Neuronal stem cell (in vitro differentiated cells): ENCODE results near the gene PAFAH2.
A peak's percentile ranks its signal among the peaks of the same experiment; 100 is the strongest.

ENCODE experiments used
- DNase-seq: peaks from one replicate; pipeline ENCODE4 v3.0.0-alpha.2; 2013; ENCODE audit warnings: low spot score
- H2AFZ ChIP-seq: one replicate; pipeline ENCODE4 v1.6.1; 2013; ENCODE audit warnings: mild to moderate bottlenecking, low read length, inconsistent platforms
- H2AK5ac ChIP-seq: 2 replicates; pipeline ENCODE4 v1.6.1; 2013; ENCODE audit warnings: low read depth, mild to moderate bottlenecking, inconsistent platforms, low read length, moderate library complexity, mixed read lengths
- H2BK120ac ChIP-seq: 2 replicates; pipeline ENCODE4 v1.6.1; 2013; ENCODE audit warnings: low read depth, mild to moderate bottlenecking, inconsistent platforms, low read length, moderate library complexity, mixed read lengths
- H2BK12ac ChIP-seq: one replicate; pipeline ENCODE4 v1.6.1; 2013; ENCODE audit warnings: low read length, inconsistent platforms
- H2BK15ac ChIP-seq: 2 replicates; pipeline ENCODE4 v1.6.1; 2013; ENCODE audit warnings: mild to moderate bottlenecking, low read length, inconsistent platforms, mixed read lengths
- H2BK5ac ChIP-seq: one replicate; pipeline ENCODE4 v1.6.1; 2013; ENCODE audit warnings: inconsistent platforms, mild to moderate bottlenecking, low read length, moderate library complexity
- H3K14ac ChIP-seq: one replicate; pipeline ENCODE4 v1.6.1; 2013; ENCODE audit warnings: low read length, inconsistent platforms
- H3K18ac ChIP-seq: 2 replicates; pipeline ENCODE4 v1.6.1; 2013; ENCODE audit warnings: low read length, inconsistent platforms
- H3K23ac ChIP-seq: 2 replicates; pipeline ENCODE4 v1.6.1; 2013; ENCODE audit warnings: low read depth, mild to moderate bottlenecking, mixed read lengths, low read length, inconsistent platforms; ENCODE audit not compliant: poor library complexity
- H3K27ac ChIP-seq: replicated peaks from 3 replicates; pipeline ENCODE4 v1.5.1; 2013; ENCODE audit warnings: low read length, inconsistent platforms
- H3K27me3 ChIP-seq, 3 experiments: 2 replicates each; pipeline ENCODE4 v1.6.1; 2013; ENCODE audit warnings: low read length in 3 of 3, mild to moderate bottlenecking in 2 of 3, inconsistent platforms in 1 of 3, low read depth in 1 of 3, mixed read lengths in 1 of 3, moderate library complexity in 1 of 3; ENCODE audit not compliant: control insufficient read depth in 3 of 3, insufficient read depth in 3 of 3
- H3K36me3 ChIP-seq, 2 donors: replicated peaks in 1 of 2; 2 replicates each; pipeline ENCODE4 v1.6.1; 2013; ENCODE audit warnings: low read length in 2 of 2; ENCODE audit not compliant: control insufficient read depth in 2 of 2, insufficient read depth in 2 of 2
- H3K4ac ChIP-seq: 2 replicates; pipeline ENCODE4 v1.6.1; 2013; ENCODE audit warnings: inconsistent platforms, mild to moderate bottlenecking, low read length, moderate library complexity
- H3K4me1 ChIP-seq, 2 donors: 1 replicate in 1 of 2; 2 replicates in 1 of 2; pipeline ENCODE4 v1.6.1; 2013; ENCODE audit warnings: low read length in 2 of 2, low read depth in 1 of 2; ENCODE audit not compliant: control insufficient read depth in 2 of 2, insufficient read depth in 1 of 2
- H3K4me2 ChIP-seq: one replicate; pipeline ENCODE4 v1.6.1; 2013; ENCODE audit warnings: mild to moderate bottlenecking, low read length, inconsistent platforms; ENCODE audit not compliant: insufficient read depth, poor library complexity, severe bottlenecking
- H3K4me3 ChIP-seq, 2 donors: 2 replicates each; pipeline ENCODE4 v1.5.1; 2013; ENCODE audit warnings: low read length in 2 of 2, mild to moderate bottlenecking in 2 of 2, inconsistent platforms in 1 of 2, moderate library complexity in 1 of 2
- H3K79me1 ChIP-seq: one replicate; pipeline ENCODE4 v1.6.1; 2013; ENCODE audit warnings: low read depth, mild to moderate bottlenecking, inconsistent platforms, low read length, moderate library complexity
- H3K9ac ChIP-seq: one replicate; pipeline ENCODE4 v1.6.1; 2013; ENCODE audit warnings: mild to moderate bottlenecking, low read depth, low read length, inconsistent platforms; ENCODE audit not compliant: poor library complexity
- H3K9me3 ChIP-seq, 2 donors: replicated peaks in 1 of 2; 2 replicates each; pipeline versions ENCODE3 to v1.6.1; 2013; ENCODE audit warnings: low read length in 2 of 2, mild to moderate bottlenecking in 2 of 2, inconsistent platforms in 1 of 2, low read depth in 1 of 2, mixed read lengths in 1 of 2, moderate library complexity in 1 of 2; ENCODE audit not compliant: control insufficient read depth in 2 of 2, insufficient read depth in 1 of 2
- H4K8ac ChIP-seq: one replicate; pipeline ENCODE4 v1.6.1; 2013; ENCODE audit warnings: low read depth, mild to moderate bottlenecking, inconsistent platforms, low read length, moderate library complexity
- H4K91ac ChIP-seq: one replicate; pipeline ENCODE4 v1.6.1; 2013; ENCODE audit warnings: low read length, low read depth, mild to moderate bottlenecking, inconsistent platforms; ENCODE audit not compliant: poor library complexity
- WGBS, 2 donors: extraction: QIAGEN DNeasy Blood & Tissue Kit; methylation state at CpG; one replicate each; pipeline ENCODE4 v1.1.7; 2013; ENCODE audit warnings: missing lambda C conversion rate in 2 of 2, mixed read lengths in 1 of 2; ENCODE audit not compliant: insufficient read length in 2 of 2, insufficient replicate concordance in 1 of 2; ENCODE audit errors: extremely low coverage in 2 of 2; 5-methylcytosine and 5-hydroxymethylcytosine counted together

The PAFAH2 gene

GRCh38 chr1:25959611-25960010 is 38.3 kb downstream of the PAFAH2 start:
- Histone ChIP-seq H3K4me3 (no peak overlapping the region), H3K36me3 (peaks cover 23 to 66% of the 10 kb centered on the region in 2 donors), H3K4me1 (peaks cover 0 to under 1% of the 10 kb centered on the region in 2 donors), H3K18ac (no peak overlapping the region), H3K27ac (no peak overlapping the region), H2BK5ac (no peak overlapping the region), H3K23ac (no peak overlapping the region), H2AFZ (no peak overlapping the region), H2BK15ac (no peak overlapping the region), H3K27me3 (no peaks in the 10 kb centered on the region), H4K91ac (no peak overlapping the region), H3K14ac (no peak overlapping the region), H2BK120ac (no peak overlapping the region), H4K8ac (no peak overlapping the region), H2AK5ac (no peak overlapping the region), H3K9me3 (peaks cover 2 to 12% of the 10 kb centered on the region in 2 donors), H3K79me1 (no peaks in the 10 kb centered on the region), H3K4me2 (no peak overlapping the region), H3K9ac (no peak overlapping the region), H2BK12ac (no peak overlapping the region), H3K4ac (no peak overlapping the region)
- no CpG with 5 or more reads among the region's 2 CpGs for WGBS, 2 donors
- no peak for DNase-seq

GRCh38 chr1:25958465-25958864 is 39.4 kb downstream of the PAFAH2 start:
- peaks cover 21 to 60% of the 10 kb centered on the region in 2 donors for H3K36me3 ChIP-seq
- H3K9ac ChIP-seq = no peak overlapping the region
- no peak overlapping the region for H3K23ac ChIP-seq
- H3K4me2 ChIP-seq = no peak overlapping the region
- H2AFZ ChIP-seq = no peak overlapping the region
- H4K8ac ChIP-seq = no peak overlapping the region
- no peak overlapping the region for H3K27ac ChIP-seq
- no peak overlapping the region for H2AK5ac ChIP-seq
- DNase-seq = no peak
- no peak overlapping the region for H3K4me3 ChIP-seq
- H3K4ac ChIP-seq = no peak overlapping the region
- H3K4me1 ChIP-seq = peaks cover 2 to 4% of the 10 kb centered on the region in 2 donors
- H2BK15ac ChIP-seq = no peak overlapping the region
- H3K9me3 ChIP-seq = peaks cover 2 to 12% of the 10 kb centered on the region in 2 donors
- no peak overlapping the region for H2BK5ac ChIP-seq
- no peak overlapping the region for H2BK120ac ChIP-seq
- H4K91ac ChIP-seq = no peak overlapping the region
- no peak overlapping the region for H3K14ac ChIP-seq
- H3K27me3 ChIP-seq = no peaks in the 10 kb centered on the region
- H3K18ac ChIP-seq = no peak overlapping the region
- no CpG with 5 or more reads among the region's 6 CpGs for WGBS, 2 donors
- no peak overlapping the region for H2BK12ac ChIP-seq
- H3K79me1 ChIP-seq = no peaks in the 10 kb centered on the region

- no peak overlapping the region for H3K4me3 ChIP-seq
- H3K36me3 ChIP-seq = peaks cover 8 to 33% of the 10 kb centered on the region in 2 donors
- H2BK15ac ChIP-seq = no peak overlapping the region
- DNase-seq = no peak
- no peak overlapping the region for H3K9ac ChIP-seq
- no peak overlapping the region for H2BK5ac ChIP-seq
- no peak overlapping the region for H4K8ac ChIP-seq
- no peak overlapping the region for H2BK120ac ChIP-seq
- no peak overlapping the region for H2AK5ac ChIP-seq
- no peak overlapping the region for H2AFZ ChIP-seq
- H3K23ac ChIP-seq = no peak overlapping the region
- no peak overlapping the region for H3K14ac ChIP-seq
- H3K27me3 ChIP-seq = no peaks in the 10 kb centered on the region
- no peak overlapping the region for H2BK12ac ChIP-seq
- H3K18ac ChIP-seq = no peak overlapping the region
- no peaks in the 10 kb centered on the region for H3K79me1 ChIP-seq
- H3K4me2 ChIP-seq = no peak overlapping the region
- H3K9me3 ChIP-seq = peaks cover 2 to 12% of the 10 kb centered on the region in 2 donors
- no peak overlapping the region for H4K91ac ChIP-seq
- no peak overlapping the region for H3K27ac ChIP-seq
- H3K4me1 ChIP-seq = peaks cover 2 to 7% of the 10 kb centered on the region in 2 donors
- H3K4ac ChIP-seq = no peak overlapping the region
These were observed 42.3 kb downstream of the PAFAH2 start for GRCh38 chr1:25955553-25955952.

- Histone ChIP-seq H3K27ac (no peak overlapping the region), H3K4me3 (no peak overlapping the region), H3K23ac (no peak overlapping the region), H4K91ac (no peak overlapping the region), H4K8ac (no peak overlapping the region), H3K14ac (no peak overlapping the region), H3K36me3 (peaks cover 4 to 22% of the 10 kb centered on the region in 2 donors), H3K27me3 (no peaks in the 10 kb centered on the region), H2BK15ac (no peak overlapping the region), H3K4ac (no peak overlapping the region), H3K79me1 (no peaks in the 10 kb centered on the region), H3K9me3 (peaks cover 2 to 12% of the 10 kb centered on the region in 2 donors), H3K4me2 (no peak overlapping the region), H2AFZ (peak overlapping the region; percentile 58), H3K18ac (no peak overlapping the region), H2AK5ac (no peak overlapping the region), H2BK5ac (no peak overlapping the region), H2BK12ac (no peak overlapping the region), H2BK120ac (no peak overlapping the region), H3K4me1 (peaks cover 2 to 7% of the 10 kb centered on the region in 2 donors), H3K9ac (no peak overlapping the region)
- DNase-seq = no peak
- no CpG with 5 or more reads among the region's 10 CpGs for WGBS, 2 donors
These were observed 43.5 kb downstream of the PAFAH2 start for GRCh38 chr1:25954282-25954938.
